A673 (cell line): ENCODE data around the gene BPIFA3. TPM values are rescaled to one million over a fixed set of nuclear protein-coding genes. Genes with fewer than 3 reads are reported as not detected.

Experiments
- BruUV-seq: library from RNA; stranded (reverse); fragments of 400-500 nt; replicated peaks from 2 replicates; lab custom pipeline; 2021; lab: Mats Ljungman, UMichigan
- CTCF ChIA-PET: fragments of 300-600 bp; sonication (Branson Sonifier 250); formaldehyde crosslinking; loops from one replicate; lab custom pipeline; 2022; ENCODE audit warnings: antibody characterized with exemption; lab: Charles Lee
- POLR2A ChIA-PET: fragments of 300-600 bp; sonication (Branson Sonifier 250); formaldehyde crosslinking; loops from one replicate; lab custom pipeline; 2022; ENCODE audit warnings: antibody characterized with exemption; ENCODE audit not compliant: low non-redundant PET; lab: Charles Lee
- DNase-seq: peaks from one replicate; pipeline ENCODE4 v3.0.0-alpha.2; 2015; ENCODE audit warnings: low spot score
- H3K27ac ChIP-seq: fragments of 200-600 bp; sonication (generic); 2 replicates; pipeline ENCODE4 v1.5.1; 2016; ENCODE audit warnings: mixed run types, low read depth, mild to moderate bottlenecking, mixed read lengths, antibody characterized with exemption, low read length; ENCODE audit not compliant: poor library complexity, severe bottlenecking
- H3K27me3 ChIP-seq: fragments of 200-600 bp; sonication (generic); replicated peaks from 2 replicates; pipeline ENCODE4 v1.6.1; 2017; ENCODE audit warnings: mixed run types, low read depth, mild to moderate bottlenecking, mixed read lengths, antibody characterized with exemption, low read length; ENCODE audit not compliant: insufficient read depth, poor library complexity
- H3K36me3 ChIP-seq: fragments of 200-600 bp; sonication (generic); 2 replicates; pipeline ENCODE4 v1.6.1; 2016; ENCODE audit warnings: mixed run types, mild to moderate bottlenecking, mixed read lengths, antibody characterized with exemption, low read length; ENCODE audit not compliant: insufficient read depth, poor library complexity, severe bottlenecking
- H3K4me1 ChIP-seq: fragments of 200-600 bp; sonication (generic); 2 replicates; pipeline ENCODE4 v1.6.1; 2017; ENCODE audit warnings: mixed run types, mild to moderate bottlenecking, mixed read lengths, antibody characterized with exemption, low read length; ENCODE audit not compliant: insufficient read depth, poor library complexity, severe bottlenecking
- H3K4me3 ChIP-seq: fragments of 200-600 bp; sonication (generic); 2 replicates; pipeline ENCODE4 v1.5.1; 2016; ENCODE audit warnings: low read depth, mixed run types, mild to moderate bottlenecking, mixed read lengths, low read length; ENCODE audit not compliant: poor library complexity, severe bottlenecking
- H3K9me3 ChIP-seq: fragments of 200-600 bp; sonication (generic); 2 replicates; pipeline ENCODE4 v1.6.1; 2016; ENCODE audit warnings: mixed run types, low read depth, mild to moderate bottlenecking, mixed read lengths, antibody characterized with exemption, low read length; ENCODE audit not compliant: poor library complexity, severe bottlenecking
- CTCF ChIP-seq: fragments of 300-800, 200-600 bp; sonication (generic); conservative IDR thresholded peaks from 2 replicates; pipeline ENCODE4 v1.5.1; 2017; ENCODE audit warnings: low read depth, mild to moderate bottlenecking, antibody characterized with exemption, low read length, moderate library complexity, mixed read lengths
- EZH2 ChIP-seq: fragments of 200-600 bp; sonication (generic); IDR thresholded peaks from 2 replicates; pipeline ENCODE4 v1.6.1; 2017; ENCODE audit warnings: borderline replicate concordance, low read depth, mild to moderate bottlenecking, mixed read lengths, antibody characterized with exemption, low read length; ENCODE audit not compliant: poor library complexity, severe bottlenecking
- intact Hi-C: fragments of 100-400 bp; cut with micrococcal nuclease; formaldehyde crosslinking; loops from one replicate; pipeline ENCODE4 v1.10.0; 2022; ENCODE audit not compliant: unreplicated experiment
- total RNA-seq: library from RNA; stranded (reverse); gene quantifications from 2 replicates; pipeline ENCODE4 v1.2.3, GENCODE V29; 2021

BPIFA3 gene
- total RNA-seq, 1 experiment from 2014 or later, result not detected

DNA sequence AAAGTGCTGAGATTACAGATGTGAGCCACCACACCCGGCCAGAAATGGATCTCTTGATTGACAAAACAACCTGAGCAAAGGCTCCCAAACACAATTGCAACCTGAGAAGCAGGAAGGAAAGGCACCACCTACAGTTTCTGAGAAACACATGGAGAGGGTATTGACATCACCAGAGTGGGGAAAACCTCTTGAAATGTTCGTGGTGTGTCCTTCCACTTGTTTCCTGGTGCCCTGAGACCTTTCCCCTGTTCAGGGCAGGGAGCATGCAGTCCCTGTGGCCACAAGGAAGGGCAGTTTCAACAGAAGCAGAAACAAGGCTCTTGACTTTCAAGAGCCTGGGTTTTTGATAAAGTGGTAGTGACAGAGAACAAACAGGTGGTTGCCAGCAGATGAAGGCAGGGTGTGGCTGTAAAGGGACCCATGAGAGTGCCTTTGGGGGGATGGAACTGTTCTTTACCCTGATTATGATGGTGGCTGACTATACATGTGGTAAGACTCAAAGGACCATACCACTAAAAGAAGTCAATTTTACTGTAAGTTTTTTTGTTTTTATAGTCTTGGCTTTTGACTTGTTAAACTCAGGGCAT is 15.4 kb downstream of the BPIFA3 start:
- DNase-seq, result no peak
- intact Hi-C loops, result no loop called here
- Histone ChIP-seq H3K27ac (no peak overlapping the region), H3K9me3 (no peaks in the 10 kb centered on the region), H3K27me3 (peaks cover 55% of the 10 kb centered on the region), H3K4me3 (no peak overlapping the region), H3K36me3 (no peaks in the 10 kb centered on the region), H3K4me1 (no peaks in the 10 kb centered on the region)
- BruUV-seq, result no TSS peak
- CTCF ChIA-PET, result no interaction called here
- POLR2A ChIA-PET, result interaction anchor here (0.7 kb wide), 1 partner anchor 62 kb away, joined by 8 read pairs; no protein-coding TSS in a partner anchor
- TF ChIP-seq CTCF (no peak), EZH2 (no peak)

DNA sequence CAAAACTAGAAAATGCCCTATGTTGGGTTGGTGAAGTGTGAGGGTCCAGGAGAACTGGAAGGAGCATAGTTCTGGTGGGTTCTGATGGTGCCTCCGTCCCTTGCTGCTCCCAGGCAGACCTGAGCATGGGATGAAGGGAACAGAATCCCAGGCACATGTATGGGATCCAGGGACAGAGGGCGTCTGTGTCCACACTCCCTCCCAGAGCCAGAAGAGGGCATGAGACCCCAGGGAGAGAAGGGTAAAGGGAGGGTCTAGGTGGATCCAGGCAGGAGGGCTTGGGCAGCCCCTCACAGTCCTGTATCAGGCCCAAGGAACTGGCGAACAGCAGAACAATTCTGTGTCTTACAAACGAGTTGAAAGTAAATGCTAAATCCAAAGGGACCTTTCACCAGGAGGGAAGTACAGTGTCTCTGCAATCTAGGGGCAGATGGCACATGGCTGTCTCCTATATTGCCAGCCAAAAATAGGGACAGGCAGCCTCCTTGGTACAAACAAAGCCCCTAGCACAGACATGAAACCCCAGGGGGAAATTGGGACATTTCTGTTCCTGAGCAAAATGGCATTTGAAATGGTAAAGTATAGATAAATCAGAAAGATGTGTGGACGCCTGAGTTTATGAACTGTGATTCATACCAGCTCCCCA is 16.1 kb downstream of the BPIFA3 start:
- intact Hi-C loops, result no loop called here
- ChIA-PET POLR2A (no interaction called here), CTCF (no interaction called here)
- Histone ChIP-seq H3K9me3 (no peaks in the 10 kb centered on the region), H3K27ac (no peak overlapping the region), H3K4me3 (no peak overlapping the region), H3K4me1 (no peaks in the 10 kb centered on the region), H3K36me3 (no peaks in the 10 kb centered on the region), H3K27me3 (peaks cover 55% of the 10 kb centered on the region)
- no peak for DNase-seq
- TF ChIP-seq EZH2 (no peak), CTCF (no peak)
- BruUV-seq, result no TSS peak

GRCh38 chr20:33234050-33234449 is 16.9 kb downstream of the BPIFA3 start:
- Histone ChIP-seq H3K9me3 (no peaks in the 10 kb centered on the region), H3K4me1 (no peaks in the 10 kb centered on the region), H3K27me3 (peaks cover 55% of the 10 kb centered on the region), H3K4me3 (no peak overlapping the region), H3K36me3 (no peaks in the 10 kb centered on the region), H3K27ac (no peak overlapping the region)
- ChIA-PET CTCF (no interaction called here), POLR2A (no interaction called here)
- TF ChIP-seq CTCF (no peak), EZH2 (no peak)
- no peak for DNase-seq
- intact Hi-C loops, result no loop called here
- BruUV-seq, result no TSS peak
